ENCODE data around the gene MAP3K2.

Gene MAP3K2

DNA sequence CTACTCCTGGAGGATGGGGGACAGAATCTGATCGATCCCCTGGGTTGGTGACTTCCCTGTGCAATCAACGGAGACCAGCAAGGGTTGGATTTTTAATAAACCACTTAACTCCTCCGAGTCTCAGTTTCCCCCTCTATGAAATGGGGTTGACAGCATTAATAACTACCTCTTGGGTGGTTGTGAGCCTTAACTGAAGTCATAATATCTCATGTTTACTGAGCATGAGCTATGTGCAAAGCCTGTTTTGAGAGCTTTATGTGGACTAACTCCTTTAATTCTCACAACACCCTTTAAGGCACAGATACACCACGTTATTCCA lies 31.3 kb upstream of the MAP3K2 start:
- peaks cover 3% of the 10 kb centered on the region for H3K4me1 ChIP-seq
- no peaks in the 10 kb centered on the region for H3K79me2 ChIP-seq
- H3K9me3 ChIP-seq (ENCODE audit: control insufficient read depth, low read length): no peaks in the 10 kb centered on the region
- H3K27ac ChIP-seq: no peak overlapping the region
- H3K27me3 ChIP-seq (ENCODE audit: control insufficient read depth, insufficient read depth, low read length): peaks cover 7% of the 10 kb centered on the region
- H2AFZ ChIP-seq: no peak overlapping the region
- H3K36me3 ChIP-seq (ENCODE audit: control insufficient read depth, insufficient read depth, low read length): no peaks in the 10 kb centered on the region
- TF ChIP-seq, protein P1, sequence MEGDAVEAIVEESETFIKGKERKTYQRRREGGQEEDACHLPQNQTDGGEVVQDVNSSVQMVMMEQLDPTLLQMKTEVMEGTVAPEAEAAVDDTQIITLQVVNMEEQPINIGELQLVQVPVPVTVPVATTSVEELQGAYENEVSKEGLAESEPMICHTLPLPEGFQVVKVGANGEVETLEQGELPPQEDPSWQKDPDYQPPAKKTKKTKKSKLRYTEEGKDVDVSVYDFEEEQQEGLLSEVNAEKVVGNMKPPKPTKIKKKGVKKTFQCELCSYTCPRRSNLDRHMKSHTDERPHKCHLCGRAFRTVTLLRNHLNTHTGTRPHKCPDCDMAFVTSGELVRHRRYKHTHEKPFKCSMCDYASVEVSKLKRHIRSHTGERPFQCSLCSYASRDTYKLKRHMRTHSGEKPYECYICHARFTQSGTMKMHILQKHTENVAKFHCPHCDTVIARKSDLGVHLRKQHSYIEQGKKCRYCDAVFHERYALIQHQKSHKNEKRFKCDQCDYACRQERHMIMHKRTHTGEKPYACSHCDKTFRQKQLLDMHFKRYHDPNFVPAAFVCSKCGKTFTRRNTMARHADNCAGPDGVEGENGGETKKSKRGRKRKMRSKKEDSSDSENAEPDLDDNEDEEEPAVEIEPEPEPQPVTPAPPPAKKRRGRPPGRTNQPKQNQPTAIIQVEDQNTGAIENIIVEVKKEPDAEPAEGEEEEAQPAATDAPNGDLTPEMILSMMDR (IDR thresholded peaks at IDR 0.05): no peak
- H3K4me3 ChIP-seq (ENCODE audit: low read depth, low read length): no peak overlapping the region
- no peak overlapping the region for H3K4me2 ChIP-seq (ENCODE audit: low read length)
- no peak overlapping the region for H3K9ac ChIP-seq

DNA sequence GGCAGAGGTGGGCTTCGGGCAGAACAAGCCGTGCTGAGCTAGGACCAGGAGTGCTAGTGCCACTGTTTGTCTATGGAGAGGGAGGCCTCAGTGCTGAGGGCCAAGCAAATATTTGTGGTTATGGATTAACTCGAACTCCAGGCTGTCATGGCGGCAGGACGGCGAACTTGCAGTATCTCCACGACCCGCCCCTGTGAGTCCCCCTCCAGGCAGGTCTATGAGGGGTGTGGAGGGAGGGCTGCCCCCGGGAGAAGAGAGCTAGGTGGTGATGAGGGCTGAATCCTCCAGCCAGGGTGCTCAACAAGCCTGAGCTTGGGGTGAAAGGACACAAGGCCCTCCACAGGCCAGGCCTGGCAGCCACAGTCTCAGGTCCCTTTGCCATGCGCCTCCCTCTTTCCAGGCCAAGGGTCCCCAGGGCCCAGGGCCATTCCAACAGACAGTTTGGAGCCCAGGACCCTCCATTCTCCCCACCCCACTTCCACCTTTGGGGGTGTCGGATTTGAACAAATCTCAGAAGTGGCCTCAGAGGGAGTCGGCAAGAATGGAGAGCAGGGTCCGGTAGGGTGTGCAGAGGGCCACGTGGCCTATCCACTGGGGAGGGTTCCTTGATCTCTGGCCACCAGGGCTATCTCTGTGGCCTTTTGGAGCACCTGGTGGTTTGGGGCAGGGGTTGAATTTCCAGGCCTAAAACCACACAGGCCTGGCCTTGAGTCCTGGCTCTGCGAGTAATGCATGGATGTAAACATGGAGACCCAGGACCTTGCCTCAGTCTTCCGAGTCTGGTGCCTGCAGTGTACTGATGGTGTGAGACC lies 30.7 kb upstream of the MAP3K2 start, which contains the start of gene PROC:
Gene PROC (plus strand): TSS at position 128 of the 812 bp plus-strand sequence. CDS start 1,516 bp downstream, outside the sequence.
- Histone ChIP-seq H2AFZ (no peak within 1 kb of the TSS), H3K4me1 (peaks cover 3% of the 10 kb centered on the region), H3K9ac (no peak within 1 kb of the TSS), H3K27ac (no peak within 1 kb of the TSS), H3K79me2 (no peaks in the 10 kb centered on the region), H3K4me2 (ENCODE audit: low read length) (no peak within 1 kb of the TSS), H3K9me3 (ENCODE audit: control insufficient read depth, low read length) (no peaks in the 10 kb centered on the region), H3K4me3 (ENCODE audit: low read depth, low read length) (no peak within 1 kb of the TSS), H3K36me3 (ENCODE audit: control insufficient read depth, insufficient read depth, low read length) (no peaks in the 10 kb centered on the region), H3K27me3 (ENCODE audit: control insufficient read depth, insufficient read depth, low read length) (peaks cover 6% of the 10 kb centered on the region)
- TF ChIP-seq, protein P1 (IDR thresholded peaks at IDR 0.05): no peak

DNA sequence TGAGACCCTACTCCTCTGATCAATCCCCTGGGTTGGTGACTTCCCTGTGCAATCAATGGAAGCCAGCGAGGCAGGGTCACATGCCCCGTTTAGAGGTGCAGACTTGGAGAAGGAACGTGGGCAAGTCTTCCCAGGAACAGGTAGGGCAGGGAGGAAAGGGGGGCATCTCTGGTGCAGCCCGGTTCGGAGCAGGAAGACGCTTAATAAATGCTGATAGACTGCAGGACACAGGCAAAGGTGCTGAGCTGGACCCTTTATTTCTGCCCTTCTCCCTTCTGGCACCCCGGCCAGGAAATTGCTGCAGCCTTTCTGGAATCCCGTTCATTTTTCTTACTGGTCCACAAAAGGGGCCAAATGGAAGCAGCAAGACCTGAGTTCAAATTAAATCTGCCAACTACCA lies 29.6 kb upstream of the MAP3K2 start:
- TF ChIP-seq, protein P1 (IDR thresholded peaks at IDR 0.05): no peak
- Histone ChIP-seq H3K9me3 (ENCODE audit: control insufficient read depth, low read length) (no peaks in the 10 kb centered on the region), H3K79me2 (no peaks in the 10 kb centered on the region), H3K27ac (no peak overlapping the region), H3K4me1 (no peaks in the 10 kb centered on the region), H3K36me3 (ENCODE audit: control insufficient read depth, insufficient read depth, low read length) (no peaks in the 10 kb centered on the region), H2AFZ (no peak overlapping the region), H3K4me3 (ENCODE audit: low read depth, low read length) (no peak overlapping the region), H3K9ac (no peak overlapping the region), H3K27me3 (ENCODE audit: control insufficient read depth, insufficient read depth, low read length) (peaks cover 3% of the 10 kb centered on the region), H3K4me2 (ENCODE audit: low read length) (no peak overlapping the region)

DNA sequence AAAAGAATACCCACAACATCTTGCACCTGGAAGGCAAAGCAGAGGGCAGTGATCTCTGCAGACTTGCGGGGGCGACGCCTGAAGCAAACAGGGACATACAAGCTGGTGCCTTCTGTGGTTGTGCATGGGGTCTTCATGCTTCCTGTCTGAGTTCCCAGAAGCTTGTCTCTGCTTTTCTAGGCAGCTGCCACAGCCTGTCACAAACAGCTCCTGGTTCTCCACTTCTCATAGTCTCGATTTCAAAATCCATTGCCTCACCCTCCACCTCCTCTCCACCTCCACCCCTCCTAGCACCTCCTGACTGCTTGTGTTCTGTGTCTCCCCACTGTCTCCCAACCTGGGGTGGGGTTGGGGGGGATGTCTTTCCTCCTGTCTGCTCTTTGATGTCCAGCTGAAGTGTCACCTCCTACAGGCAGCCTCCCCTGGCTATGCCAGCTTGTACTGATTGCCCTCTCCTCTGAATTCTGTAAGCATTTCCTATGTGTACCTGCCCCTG lies 28.8 kb upstream of the MAP3K2 start:
- peak overlapping the region; percentile 73 for H3K4me2 ChIP-seq (ENCODE audit: low read length)
- peak overlapping the region; percentile 87 for H2AFZ ChIP-seq
- no peaks in the 10 kb centered on the region for H3K4me1 ChIP-seq
- no peaks in the 10 kb centered on the region for H3K27me3 ChIP-seq (ENCODE audit: control insufficient read depth, insufficient read depth, low read length)
- TF ChIP-seq, protein P1 (IDR thresholded peaks at IDR 0.05): no peak
- H3K27ac ChIP-seq: no peak overlapping the region
- no peaks in the 10 kb centered on the region for H3K36me3 ChIP-seq (ENCODE audit: control insufficient read depth, insufficient read depth, low read length)
- no peaks in the 10 kb centered on the region for H3K79me2 ChIP-seq
- H3K9ac ChIP-seq: no peak overlapping the region
- H3K4me3 ChIP-seq (ENCODE audit: low read depth, low read length): peak overlapping the region; percentile 30
- H3K9me3 ChIP-seq (ENCODE audit: control insufficient read depth, low read length): no peaks in the 10 kb centered on the region

Data from parathyroid adenoma (tissue), 2 donors.